Subcutaneous abdominal adipose tissue (tissue), 5 donors: ENCODE data around the gene LARGE1.

Source experiments
- H3K27ac ChIP-seq: one replicate; pipeline ENCODE4 v1.7.0; 2013; ENCODE audit warnings: low read depth, mild to moderate bottlenecking, inconsistent platforms, low read length, moderate library complexity
- H3K27me3 ChIP-seq, 5 donors: one replicate each; pipeline ENCODE4 v1.7.0; 2013; ENCODE audit warnings: low read length in 5 of 5, inconsistent platforms in 1 of 5; ENCODE audit not compliant: control insufficient read depth in 5 of 5, insufficient read depth in 4 of 5
- H3K36me3 ChIP-seq, 5 donors: one replicate each; pipeline ENCODE4 v1.7.0; 2013; ENCODE audit warnings: low read length in 5 of 5; ENCODE audit not compliant: control insufficient read depth in 5 of 5, insufficient read depth in 5 of 5
- H3K4me1 ChIP-seq, 5 donors: one replicate each; pipeline ENCODE4 v1.7.0; 2013; ENCODE audit warnings: low read length in 5 of 5, mild to moderate bottlenecking in 3 of 5, moderate library complexity in 1 of 5; ENCODE audit not compliant: control insufficient read depth in 5 of 5, insufficient read depth in 5 of 5
- H3K4me3 ChIP-seq, 5 donors: one replicate each; pipeline ENCODE4 v1.7.0; 2013; ENCODE audit warnings: low read length in 5 of 5, low read depth in 1 of 5
- H3K9ac ChIP-seq, 5 donors: one replicate each; pipeline ENCODE4 v1.7.0; 2013; ENCODE audit warnings: low read length in 5 of 5, mild to moderate bottlenecking in 4 of 5, moderate library complexity in 3 of 5
- H3K9me3 ChIP-seq, 5 donors: one replicate each; pipeline ENCODE4 v1.7.0; 2013; ENCODE audit warnings: low read length in 5 of 5; ENCODE audit not compliant: control insufficient read depth in 5 of 5
- donor health status: healthy.
- donor health status: healthy.
- donor health status: healthy.
- donor health status: healthy.
- donor health status: healthy.

Gene LARGE1

GRCh38 chr22:33891455-33891854 is 28.8 kb downstream of the LARGE1 start:
- Histone ChIP-seq H3K27me3 (no peaks in the 10 kb centered on the region), H3K36me3 (no peaks in the 10 kb centered on the region), H3K4me3 (no peak overlapping the region), H3K9me3 (peaks cover 0 to 5% (median 0%) of the 10 kb centered on the region in 5 donors), H3K4me1 (peaks cover 0 to 16% (median 8%) of the 10 kb centered on the region in 5 donors), H3K27ac (no peak overlapping the region), H3K9ac (no peak overlapping the region)

GRCh38 chr22:33889748-33890147 is 30.5 kb downstream of the LARGE1 start:
- H3K9me3 ChIP-seq, result no peaks in the 10 kb centered on the region
- no peaks in the 10 kb centered on the region for H3K27me3 ChIP-seq
- H3K9ac ChIP-seq, result no peak overlapping the region
- H3K4me1 ChIP-seq, result peaks cover 0 to 16% (median 8%) of the 10 kb centered on the region in 5 donors
- no peak overlapping the region for H3K27ac ChIP-seq
- H3K36me3 ChIP-seq, result no peaks in the 10 kb centered on the region
- H3K4me3 ChIP-seq, result no peak overlapping the region

- Histone ChIP-seq H3K4me1 (peaks cover 0 to 16% (median 8%) of the 10 kb centered on the region in 5 donors), H3K4me3 (no peak overlapping the region), H3K27me3 (no peaks in the 10 kb centered on the region), H3K36me3 (no peaks in the 10 kb centered on the region), H3K27ac (no peak overlapping the region), H3K9me3 (no peaks in the 10 kb centered on the region), H3K9ac (no peak overlapping the region)
Observed at GRCh38 chr22:33888821-33889220, 31.5 kb downstream of the LARGE1 start.

- H3K36me3 ChIP-seq, result no peaks in the 10 kb centered on the region
- H3K27ac ChIP-seq, result no peak overlapping the region
- H3K27me3 ChIP-seq, result no peaks in the 10 kb centered on the region
- H3K9me3 ChIP-seq, result no peaks in the 10 kb centered on the region
- no peak overlapping the region for H3K9ac ChIP-seq
- peaks cover 0 to 16% (median 8%) of the 10 kb centered on the region in 5 donors for H3K4me1 ChIP-seq
- H3K4me3 ChIP-seq, result no peak overlapping the region
Observed at GRCh38 chr22:33887173-33887572, 33.1 kb downstream of the LARGE1 start.

GRCh38 chr22:33886696-33887095 is 33.6 kb downstream of the LARGE1 start:
- peaks cover 0 to 16% (median 8%) of the 10 kb centered on the region in 5 donors for H3K4me1 ChIP-seq
- H3K9ac ChIP-seq, result no peak overlapping the region
- no peak overlapping the region for H3K27ac ChIP-seq
- no peaks in the 10 kb centered on the region for H3K36me3 ChIP-seq
- no peaks in the 10 kb centered on the region for H3K27me3 ChIP-seq
- H3K4me3 ChIP-seq, result no peak overlapping the region
- H3K9me3 ChIP-seq, result no peaks in the 10 kb centered on the region

GRCh38 chr22:33884829-33885228 is 35.4 kb downstream of the LARGE1 start:
- Histone ChIP-seq H3K36me3 (no peaks in the 10 kb centered on the region), H3K27me3 (no peaks in the 10 kb centered on the region), H3K4me3 (no peak overlapping the region), H3K4me1 (peaks cover 0 to 12% (median 6%) of the 10 kb centered on the region in 5 donors), H3K27ac (no peak overlapping the region), H3K9me3 (no peaks in the 10 kb centered on the region), H3K9ac (no peak overlapping the region)

GRCh38 chr22:33883961-33884808 is 36.1 kb downstream of the LARGE1 start:
- Histone ChIP-seq H3K36me3 (no peaks in the 10 kb centered on the region), H3K4me3 (no peak overlapping the region), H3K9me3 (no peaks in the 10 kb centered on the region), H3K9ac (no peak overlapping the region), H3K27ac (no peak overlapping the region), H3K4me1 (peaks cover 0 to 6% (median 0%) of the 10 kb centered on the region in 5 donors), H3K27me3 (no peaks in the 10 kb centered on the region)

- no peaks in the 10 kb centered on the region for H3K36me3 ChIP-seq
- no peak overlapping the region for H3K9ac ChIP-seq
- no peaks in the 10 kb centered on the region for H3K9me3 ChIP-seq
- no peak overlapping the region for H3K4me3 ChIP-seq
- no peak overlapping the region for H3K27ac ChIP-seq
- no peaks in the 10 kb centered on the region for H3K27me3 ChIP-seq
- H3K4me1 ChIP-seq, result no peaks in the 10 kb centered on the region
Observed at GRCh38 chr22:33883561-33883960, 36.7 kb downstream of the LARGE1 start.

GRCh38 chr22:33882991-33883390 is 37.3 kb downstream of the LARGE1 start:
- H3K4me3 ChIP-seq, result no peak overlapping the region
- no peak overlapping the region for H3K27ac ChIP-seq
- H3K9ac ChIP-seq, result no peak overlapping the region
- no peaks in the 10 kb centered on the region for H3K36me3 ChIP-seq
- H3K9me3 ChIP-seq, result no peaks in the 10 kb centered on the region
- no peaks in the 10 kb centered on the region for H3K4me1 ChIP-seq
- H3K27me3 ChIP-seq, result no peaks in the 10 kb centered on the region

- no peaks in the 10 kb centered on the region for H3K36me3 ChIP-seq
- no peak overlapping the region for H3K27ac ChIP-seq
- no peak overlapping the region for H3K4me3 ChIP-seq
- no peak overlapping the region for H3K9ac ChIP-seq
- no peaks in the 10 kb centered on the region for H3K9me3 ChIP-seq
- H3K27me3 ChIP-seq, result no peaks in the 10 kb centered on the region
- no peaks in the 10 kb centered on the region for H3K4me1 ChIP-seq
Observed at GRCh38 chr22:33880986-33881385, 39.3 kb downstream of the LARGE1 start.
